ENCODE results near the gene C7.

Gene C7

DNA sequence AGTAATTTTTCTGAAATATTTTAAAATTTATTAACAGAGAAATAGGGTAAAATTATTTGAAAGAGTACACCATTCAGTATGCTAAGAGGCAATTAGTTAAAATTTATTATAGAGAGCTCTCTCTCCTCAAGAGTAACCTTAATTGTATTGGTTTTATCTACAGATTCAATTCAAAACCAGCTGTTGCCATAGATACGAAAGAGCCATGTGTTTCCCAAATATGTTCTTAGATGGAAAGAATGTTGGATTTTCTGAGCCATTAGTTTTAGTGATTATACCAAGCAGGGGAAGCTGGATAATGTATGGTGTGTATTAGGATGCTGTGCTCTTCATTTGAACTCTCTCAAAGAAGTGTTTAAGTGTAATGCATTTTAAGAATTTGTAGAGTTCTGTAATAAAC, 27.8 kb downstream of the C7 start:
- H3K4me3 ChIP-seq (ENCODE audit: low read depth, low read length): no peak overlapping the region
- DNase-seq (ENCODE audit: low read depth): no peak
- TF ChIP-seq, protein P1, sequence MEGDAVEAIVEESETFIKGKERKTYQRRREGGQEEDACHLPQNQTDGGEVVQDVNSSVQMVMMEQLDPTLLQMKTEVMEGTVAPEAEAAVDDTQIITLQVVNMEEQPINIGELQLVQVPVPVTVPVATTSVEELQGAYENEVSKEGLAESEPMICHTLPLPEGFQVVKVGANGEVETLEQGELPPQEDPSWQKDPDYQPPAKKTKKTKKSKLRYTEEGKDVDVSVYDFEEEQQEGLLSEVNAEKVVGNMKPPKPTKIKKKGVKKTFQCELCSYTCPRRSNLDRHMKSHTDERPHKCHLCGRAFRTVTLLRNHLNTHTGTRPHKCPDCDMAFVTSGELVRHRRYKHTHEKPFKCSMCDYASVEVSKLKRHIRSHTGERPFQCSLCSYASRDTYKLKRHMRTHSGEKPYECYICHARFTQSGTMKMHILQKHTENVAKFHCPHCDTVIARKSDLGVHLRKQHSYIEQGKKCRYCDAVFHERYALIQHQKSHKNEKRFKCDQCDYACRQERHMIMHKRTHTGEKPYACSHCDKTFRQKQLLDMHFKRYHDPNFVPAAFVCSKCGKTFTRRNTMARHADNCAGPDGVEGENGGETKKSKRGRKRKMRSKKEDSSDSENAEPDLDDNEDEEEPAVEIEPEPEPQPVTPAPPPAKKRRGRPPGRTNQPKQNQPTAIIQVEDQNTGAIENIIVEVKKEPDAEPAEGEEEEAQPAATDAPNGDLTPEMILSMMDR (IDR thresholded peaks at IDR 0.05; ENCODE audit: low read depth, low read length): no peak
- no peak for TF ChIP-seq POLR2A (IDR thresholded peaks at IDR 0.05; ENCODE audit: extremely low read depth, insufficient read length)

DNA sequence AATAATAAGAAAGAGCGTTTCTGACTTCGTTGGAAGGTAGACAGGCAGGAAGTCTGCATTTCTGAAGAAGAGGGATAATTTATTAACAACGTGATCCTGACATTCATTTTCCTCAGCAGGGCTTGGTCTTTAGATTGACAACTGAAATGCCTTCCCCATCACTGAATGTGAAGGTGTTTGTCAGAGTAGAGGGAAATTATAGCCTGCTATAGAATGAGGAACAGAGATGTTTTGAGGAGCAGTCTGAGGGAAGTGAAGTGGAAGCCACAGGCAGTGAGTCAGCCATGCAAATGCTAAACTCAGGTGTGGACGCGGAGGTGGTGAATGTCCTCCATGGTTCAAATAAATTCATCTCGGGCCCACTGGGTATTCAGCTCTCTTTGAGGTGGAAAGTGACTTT, 30.5 kb downstream of the C7 start:
- no peak for DNase-seq (ENCODE audit: low read depth)
- TF ChIP-seq MYC (IDR thresholded peaks at IDR 0.05; ENCODE audit: low read depth, low read length) (no peak), POLR2A (IDR thresholded peaks at IDR 0.05; ENCODE audit: extremely low read depth, insufficient read length) (no peak)
- TF ChIP-seq, protein P1 (IDR thresholded peaks at IDR 0.05; ENCODE audit: low read depth, low read length): no peak
- TF ChIP-seq, protein P2, sequence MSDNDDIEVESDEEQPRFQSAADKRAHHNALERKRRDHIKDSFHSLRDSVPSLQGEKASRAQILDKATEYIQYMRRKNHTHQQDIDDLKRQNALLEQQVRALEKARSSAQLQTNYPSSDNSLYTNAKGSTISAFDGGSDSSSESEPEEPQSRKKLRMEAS (IDR thresholded peaks at IDR 0.05; ENCODE audit: low read depth, low read length): no peak
- no peak overlapping the region for H3K4me3 ChIP-seq (ENCODE audit: low read depth, low read length)

GRCh38 chr5:40945111-40945510, 35.8 kb downstream of the C7 start:
- TF ChIP-seq, protein P2 (IDR thresholded peaks at IDR 0.05; ENCODE audit: low read depth, low read length): no peak
- TF ChIP-seq MYC (IDR thresholded peaks at IDR 0.05; ENCODE audit: low read depth, low read length) (no peak), POLR2A (IDR thresholded peaks at IDR 0.05; ENCODE audit: extremely low read depth, insufficient read length) (no peak)
- TF ChIP-seq, protein P1 (IDR thresholded peaks at IDR 0.05; ENCODE audit: low read depth, low read length): no peak
- H3K4me3 ChIP-seq (ENCODE audit: low read depth, low read length): no peak overlapping the region
- no peak for DNase-seq (ENCODE audit: low read depth)

DNA sequence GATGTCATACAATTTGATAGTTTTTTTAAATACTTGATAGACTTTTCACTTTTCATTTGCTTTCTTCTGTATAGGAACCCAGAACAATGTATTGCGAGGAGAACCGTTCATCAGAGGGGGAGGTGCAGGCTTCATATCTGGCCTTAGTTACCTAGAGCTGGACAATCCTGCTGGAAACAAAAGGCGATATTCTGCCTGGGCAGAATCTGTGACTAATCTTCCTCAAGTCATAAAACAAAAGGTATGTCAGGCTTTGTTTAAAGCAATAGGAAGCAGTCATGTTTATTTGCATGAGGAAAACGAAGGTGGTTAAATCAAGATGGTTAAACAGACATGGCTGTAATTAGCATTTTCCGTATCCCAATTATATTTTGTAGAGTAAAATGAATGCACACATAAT, 46.0 kb downstream of the C7 start:
- TF ChIP-seq, protein P1 (IDR thresholded peaks at IDR 0.05; ENCODE audit: low read depth, low read length): no peak
- TF ChIP-seq, protein P2 (IDR thresholded peaks at IDR 0.05; ENCODE audit: low read depth, low read length): no peak
- TF ChIP-seq MYC (IDR thresholded peaks at IDR 0.05; ENCODE audit: low read depth, low read length) (no peak), POLR2A (IDR thresholded peaks at IDR 0.05; ENCODE audit: extremely low read depth, insufficient read length) (no peak)
- H3K4me3 ChIP-seq (ENCODE audit: low read depth, low read length): no peak overlapping the region

DNA sequence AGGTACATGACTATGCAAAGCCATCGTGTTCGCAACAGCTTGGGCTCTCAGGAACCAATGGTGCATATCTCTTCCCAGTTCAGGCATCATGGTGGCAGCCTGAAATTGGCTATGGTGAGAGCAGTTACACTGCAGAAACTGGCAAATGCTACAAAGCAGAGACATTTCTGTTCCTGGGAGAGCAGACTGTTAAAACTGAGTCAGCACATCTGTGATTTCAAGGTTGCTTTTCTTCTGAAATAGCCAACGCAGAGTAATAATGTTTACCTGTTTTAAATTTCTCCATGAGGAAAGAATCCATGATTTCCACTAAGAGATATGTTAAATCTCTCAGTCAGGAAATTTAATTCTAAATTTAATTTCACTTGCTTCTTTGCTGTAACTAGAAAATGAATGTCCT, 47.8 kb downstream of the C7 start:
- no peak for DNase-seq (ENCODE audit: low read depth)
- H3K4me3 ChIP-seq (ENCODE audit: low read depth, low read length): no peak overlapping the region
- TF ChIP-seq, protein P2 (IDR thresholded peaks at IDR 0.05; ENCODE audit: low read depth, low read length): no peak
- no peak for TF ChIP-seq POLR2A (IDR thresholded peaks at IDR 0.05; ENCODE audit: extremely low read depth, insufficient read length)
- TF ChIP-seq, protein P1 (IDR thresholded peaks at IDR 0.05; ENCODE audit: low read depth, low read length): no peak
- TF ChIP-seq MYC (IDR thresholded peaks at IDR 0.05; ENCODE audit: low read depth, low read length): no peak

More for the DNA sequence above, 46.0 kb downstream of the C7 start:
- DNase-seq (ENCODE audit: low read depth): no peak

GRCh38 chr5:40958811-40959210, 49.5 kb downstream of the C7 start:
- H3K4me3 ChIP-seq (ENCODE audit: low read depth, low read length): no peak overlapping the region
- no peak for DNase-seq (ENCODE audit: low read depth)
- TF ChIP-seq, protein P1 (IDR thresholded peaks at IDR 0.05; ENCODE audit: low read depth, low read length): no peak
- TF ChIP-seq MYC (IDR thresholded peaks at IDR 0.05; ENCODE audit: low read depth, low read length) (no peak), POLR2A (IDR thresholded peaks at IDR 0.05; ENCODE audit: extremely low read depth, insufficient read length) (no peak)
- TF ChIP-seq, protein P2 (IDR thresholded peaks at IDR 0.05; ENCODE audit: low read depth, low read length): no peak

All from NB4 (cell line).